Fibroblast of skin of left biceps (primary cell): ENCODE measurements around the gene CALML3.

ENCODE experiments used
- DNase-seq, 2 experiments: peaks; one replicate each; pipeline ENCODE4 v3.0.0-alpha.2; 2013; ENCODE audit warnings: low read depth in 2 of 2

Gene CALML3

DNA sequence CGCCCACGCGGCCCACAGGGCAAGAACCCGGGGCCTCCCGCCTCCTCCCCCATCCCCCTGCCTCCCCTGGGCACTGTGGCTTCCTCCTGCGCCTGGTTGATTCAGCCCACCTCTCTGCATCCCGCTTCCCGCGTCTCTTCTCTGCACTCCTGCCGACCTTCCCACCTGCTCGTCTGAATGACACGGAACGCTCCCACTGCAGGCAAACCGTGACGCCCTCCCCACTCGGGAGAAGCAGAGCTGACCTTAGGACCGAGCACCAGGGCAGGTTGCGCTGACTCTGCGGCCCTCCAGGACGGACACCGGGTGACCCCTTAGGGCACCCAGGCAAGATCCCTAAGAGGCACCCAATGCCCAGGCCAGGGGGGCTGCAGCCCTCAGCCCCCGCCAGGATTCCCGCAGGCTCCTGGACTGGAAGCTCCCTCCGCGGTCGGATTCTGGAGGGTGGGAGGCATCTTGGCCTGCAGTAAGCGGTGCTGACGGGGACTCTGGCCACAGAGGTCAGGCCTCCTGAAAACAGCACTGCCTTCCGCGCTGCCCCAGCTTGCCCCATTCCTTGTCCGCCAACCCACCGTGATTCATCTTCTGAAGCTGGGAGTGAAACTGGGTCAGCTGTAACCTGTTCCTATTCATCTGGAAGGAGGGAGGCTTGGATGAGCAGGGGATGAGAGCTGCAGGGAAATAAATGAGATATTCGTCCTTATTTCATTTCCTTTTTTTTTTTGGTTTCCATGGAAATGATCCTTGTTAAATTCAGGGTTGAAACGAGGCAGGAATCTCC is 990 bp downstream of the CALML3 start:
- no peak for DNase-seq

DNA sequence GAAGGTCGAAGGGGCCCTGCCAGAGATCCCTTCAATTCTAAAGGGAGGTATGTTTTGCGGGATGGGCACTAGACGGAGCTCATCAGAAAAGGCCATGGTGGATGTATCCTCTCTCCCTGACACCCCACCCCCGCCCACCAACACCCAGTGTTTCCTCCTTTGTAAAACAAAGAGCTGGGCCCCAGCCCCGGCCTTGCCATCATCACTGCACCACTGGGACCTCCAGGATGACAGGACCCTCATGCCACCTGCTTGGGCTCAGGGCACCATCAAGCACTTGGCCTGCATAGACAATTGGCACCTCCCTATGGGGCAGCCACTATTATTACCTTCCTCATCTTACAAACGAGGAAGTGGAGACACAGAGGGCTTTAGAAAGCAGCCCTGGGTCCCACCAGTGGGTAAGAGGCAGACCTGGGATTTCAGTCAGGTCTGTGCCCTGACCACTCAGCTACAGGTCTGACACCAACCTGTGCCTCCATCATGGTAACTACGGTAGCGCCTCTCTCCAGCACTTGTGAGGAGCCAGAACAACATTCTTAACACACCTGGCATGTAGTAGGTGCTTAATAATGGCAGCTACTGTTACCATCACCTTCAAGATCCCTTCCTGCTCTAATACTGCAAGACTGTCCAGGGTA is 2.0 kb downstream of the CALML3 start:
- no peak for DNase-seq

GRCh38 chr10:5527332-5528200 is 2.8 kb downstream of the CALML3 start:
- no peak for DNase-seq

DNA sequence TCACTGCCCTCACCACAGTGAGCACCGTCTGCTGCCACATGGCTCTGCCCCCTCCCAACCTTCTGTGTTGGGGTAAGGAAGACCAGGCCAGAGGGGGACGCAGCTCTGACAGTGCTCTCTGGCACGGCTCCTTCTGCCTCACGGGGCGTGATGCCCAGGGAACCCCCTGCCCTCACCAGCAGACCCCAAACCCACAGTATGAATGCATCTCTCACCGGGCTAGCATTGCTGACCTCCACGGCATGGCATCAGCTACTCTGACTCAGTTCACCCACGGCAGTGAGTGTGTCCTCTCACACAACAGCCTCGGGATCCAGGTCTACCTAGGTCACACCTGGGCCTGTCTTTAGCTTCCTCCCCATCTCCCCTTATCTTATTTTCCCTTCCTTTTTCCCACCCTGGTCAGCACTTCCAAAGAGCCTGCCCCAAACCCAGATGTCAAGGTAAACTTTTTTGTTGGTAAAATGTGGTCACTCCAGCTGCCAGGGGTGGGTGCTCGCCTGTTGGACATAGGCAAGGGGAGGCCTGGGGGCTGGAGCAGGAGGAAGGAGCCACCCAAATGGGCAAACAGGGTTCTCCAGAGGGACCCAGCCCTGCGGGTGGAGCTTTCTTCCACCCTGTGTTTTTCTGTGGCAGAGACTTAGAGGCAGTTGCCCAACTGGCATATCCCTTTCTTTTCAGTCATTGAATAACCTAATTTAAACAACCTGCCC is 4.4 kb downstream of the CALML3 start:
- no peak for DNase-seq

GRCh38 chr10:5529702-5530411 is 5.1 kb downstream of the CALML3 start:
- no peak for DNase-seq

- DNase-seq: no peak
Measured at GRCh38 chr10:5530412-5530806, 5.6 kb downstream of the CALML3 start.

GRCh38 chr10:5530846-5531557 is 6.2 kb downstream of the CALML3 start:
- DNase-seq: no peak

- DNase-seq: no peak
Measured at GRCh38 chr10:5531558-5532306, 7.0 kb downstream of the CALML3 start.

DNA sequence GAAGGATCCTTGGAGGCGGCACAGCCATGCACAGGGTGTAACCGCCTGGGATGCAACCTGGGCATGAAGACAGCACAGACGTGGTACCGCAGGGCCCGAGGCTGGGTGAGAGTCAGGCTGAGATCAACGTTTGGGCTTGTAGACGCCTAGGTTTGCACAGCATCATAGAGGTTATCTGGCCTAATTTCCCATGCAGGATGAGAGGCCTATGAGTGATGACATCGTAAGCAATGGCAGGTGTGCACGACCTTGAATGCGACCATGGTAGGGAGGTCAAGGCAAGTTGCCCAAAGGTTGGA is 7.5 kb downstream of the CALML3 start:
- no peak for DNase-seq

DNA sequence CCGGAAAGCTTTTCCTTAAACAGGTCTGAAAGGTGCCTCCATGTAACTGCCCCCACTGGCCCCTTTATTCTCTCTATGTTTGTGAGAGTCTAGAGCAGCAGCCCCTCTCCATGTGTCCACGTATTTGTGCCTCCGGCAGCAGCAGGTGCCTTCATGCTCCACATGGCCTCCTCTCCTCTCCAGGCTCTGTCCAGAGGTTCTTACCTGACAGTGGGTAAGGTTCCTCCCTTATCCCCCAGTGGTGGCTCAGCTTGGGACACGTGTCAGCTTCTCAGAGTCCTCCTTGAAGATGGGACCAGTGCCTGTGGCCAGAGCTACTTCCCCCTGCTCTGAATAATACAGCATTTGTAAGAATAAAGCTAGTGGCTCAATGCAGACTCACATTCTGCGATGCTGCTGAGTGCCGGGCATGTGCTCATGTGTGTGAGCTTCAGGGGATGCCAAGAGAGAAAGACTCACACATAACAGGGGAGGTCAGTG is 7.9 kb downstream of the CALML3 start:
- DNase-seq: no peak

- no peak for DNase-seq
Measured at GRCh38 chr10:5533098-5533731, 8.5 kb downstream of the CALML3 start.

- no peak for DNase-seq
Measured at GRCh38 chr10:5534051-5534821, 9.5 kb downstream of the CALML3 start.

DNA sequence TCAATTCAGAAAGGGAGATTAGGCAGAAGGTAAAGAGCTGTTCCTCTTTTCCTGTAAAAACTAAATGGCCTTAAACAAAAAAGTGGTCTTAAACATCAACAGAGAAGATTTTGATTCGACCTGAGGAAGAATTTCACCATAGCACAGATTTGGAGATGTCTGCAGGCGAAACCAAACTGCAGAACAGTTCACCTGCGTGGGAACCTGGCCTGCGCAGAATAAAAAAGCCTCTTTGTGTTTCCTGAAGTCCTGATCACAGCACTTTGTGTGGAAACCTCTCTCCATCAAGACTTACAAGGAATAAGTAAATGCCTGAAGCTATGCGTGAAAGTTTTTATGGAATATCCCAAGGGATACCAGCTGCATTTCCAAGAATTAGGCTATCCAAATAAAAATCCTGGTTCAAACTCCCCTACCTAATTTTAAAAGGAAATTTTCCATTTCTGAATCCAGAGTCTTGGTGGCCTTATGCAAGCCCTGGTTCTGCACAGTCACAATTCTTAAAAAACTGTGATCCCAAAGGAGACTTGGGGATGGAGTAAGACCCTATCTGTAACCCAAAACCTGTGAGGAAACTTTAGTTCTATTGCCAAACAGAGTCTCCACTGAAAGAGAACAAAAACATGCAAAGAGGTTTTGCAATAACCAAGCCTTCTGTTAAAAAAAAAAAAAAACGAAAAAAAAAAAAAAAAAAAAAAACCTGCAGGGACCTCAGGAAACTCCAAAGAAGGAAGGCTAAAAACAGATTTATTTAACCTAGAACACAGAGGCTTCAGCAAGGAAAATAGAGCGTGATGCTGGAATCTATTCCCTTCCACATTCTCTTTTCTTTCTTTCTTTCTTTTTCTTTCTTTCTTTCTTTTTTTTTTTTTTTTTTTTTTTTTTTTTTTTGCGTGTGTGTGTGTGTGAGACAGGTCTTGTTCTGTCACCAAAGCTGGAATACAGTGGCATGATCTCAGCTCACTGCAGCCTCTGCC is 10.4 kb downstream of the CALML3 start:
- peak; percentile 64 to 65 for DNase-seq

DNA sequence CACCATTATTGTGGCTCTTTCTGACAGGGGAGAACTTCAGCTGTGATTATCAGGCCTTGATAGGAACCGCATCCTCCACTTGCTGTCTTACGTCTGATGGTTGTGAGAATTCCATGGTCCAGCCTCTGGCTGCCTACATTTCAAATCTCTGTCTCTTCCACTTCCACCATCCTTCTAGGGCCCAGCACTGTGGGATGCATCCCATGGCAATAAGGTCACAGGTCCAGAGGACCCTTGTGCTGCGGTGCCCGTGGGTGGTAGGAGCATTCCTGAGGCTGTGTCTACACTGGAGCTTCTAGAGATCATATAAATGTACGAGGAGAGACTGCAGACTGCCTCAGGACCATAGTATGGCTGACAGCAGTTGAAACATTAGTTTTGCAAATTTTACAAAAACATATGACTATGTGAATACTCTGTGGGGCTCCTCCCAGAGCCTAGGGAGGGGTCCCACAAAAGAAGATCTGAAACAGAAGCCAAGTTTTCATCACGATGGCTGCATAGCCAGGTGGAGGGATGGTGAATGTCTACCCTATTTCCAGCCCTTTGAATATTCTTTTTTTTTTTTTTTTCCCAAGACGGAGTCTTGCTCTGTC is 11.8 kb downstream of the CALML3 start:
- DNase-seq: no peak

GRCh38 chr10:5537684-5538083 is 12.9 kb downstream of the CALML3 start:
- DNase-seq: no peak

- no peak for DNase-seq
Measured at GRCh38 chr10:5538446-5538845, 13.7 kb downstream of the CALML3 start.
